ENCODE measurements around the gene SLC9A9.

DNA sequence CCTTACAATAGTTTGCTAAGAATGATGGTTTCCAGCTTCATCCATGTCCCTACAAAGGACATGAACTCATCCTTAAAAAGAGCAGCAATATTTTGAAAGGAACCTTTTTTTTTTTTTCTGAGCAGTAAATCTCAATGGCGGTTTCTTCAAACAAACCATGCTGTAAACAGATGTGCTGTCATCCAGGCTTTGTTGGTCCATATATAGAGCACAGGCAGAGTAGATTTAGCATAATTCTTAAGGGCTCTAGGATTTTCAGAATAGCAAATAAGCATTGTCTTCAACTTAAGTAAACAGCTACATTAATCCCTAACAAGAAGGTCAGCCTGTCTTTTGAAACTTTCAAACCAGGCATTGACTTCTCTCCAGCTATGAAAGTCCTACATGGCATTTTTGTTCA lies 334.2 kb downstream of the SLC9A9 start:
- TF ChIP-seq, protein P1, sequence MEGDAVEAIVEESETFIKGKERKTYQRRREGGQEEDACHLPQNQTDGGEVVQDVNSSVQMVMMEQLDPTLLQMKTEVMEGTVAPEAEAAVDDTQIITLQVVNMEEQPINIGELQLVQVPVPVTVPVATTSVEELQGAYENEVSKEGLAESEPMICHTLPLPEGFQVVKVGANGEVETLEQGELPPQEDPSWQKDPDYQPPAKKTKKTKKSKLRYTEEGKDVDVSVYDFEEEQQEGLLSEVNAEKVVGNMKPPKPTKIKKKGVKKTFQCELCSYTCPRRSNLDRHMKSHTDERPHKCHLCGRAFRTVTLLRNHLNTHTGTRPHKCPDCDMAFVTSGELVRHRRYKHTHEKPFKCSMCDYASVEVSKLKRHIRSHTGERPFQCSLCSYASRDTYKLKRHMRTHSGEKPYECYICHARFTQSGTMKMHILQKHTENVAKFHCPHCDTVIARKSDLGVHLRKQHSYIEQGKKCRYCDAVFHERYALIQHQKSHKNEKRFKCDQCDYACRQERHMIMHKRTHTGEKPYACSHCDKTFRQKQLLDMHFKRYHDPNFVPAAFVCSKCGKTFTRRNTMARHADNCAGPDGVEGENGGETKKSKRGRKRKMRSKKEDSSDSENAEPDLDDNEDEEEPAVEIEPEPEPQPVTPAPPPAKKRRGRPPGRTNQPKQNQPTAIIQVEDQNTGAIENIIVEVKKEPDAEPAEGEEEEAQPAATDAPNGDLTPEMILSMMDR (conservative IDR thresholded peaks at IDR 0.05 in 1 of 2, IDR thresholded peaks at IDR 0.05 in 1 of 2; ENCODE audit: low read depth in 1 of 2, low read length in 2 of 2), result no peak
- TF ChIP-seq EZH2 (IDR thresholded peaks at IDR 0.05; ENCODE audit: low read length, missing control alignments), result no peak

Measured in fibroblast of lung (primary cell).